Thyroid gland (tissue), 4 donors: ENCODE measurements around the gene SUPT3H. TPM values are rescaled to one million over a fixed set of nuclear protein-coding genes. Genes with fewer than 3 reads are reported as not detected.

Experiments
- DNase-seq, 2 donors: peaks; one replicate each; pipeline ENCODE4 v3.0.0-alpha.2; 2019
- H3K27ac ChIP-seq, 3 donors: fragments of 200-600 bp; sonication (generic); 1 replicate in 2 of 3; 2 replicates in 1 of 3; pipeline ENCODE4 v1.5.1; 2016 to 2019; ENCODE audit warnings: mild to moderate bottlenecking in 1 of 3, moderate library complexity in 1 of 3
- H3K27me3 ChIP-seq: fragments of 200-600 bp; sonication (generic); one replicate; pipeline ENCODE4 v1.5.1; 2019
- H3K36me3 ChIP-seq, 2 donors: fragments of 200-600 bp; sonication (generic); one replicate each; pipeline ENCODE4 v1.5.1; 2016 to 2019
- H3K4me1 ChIP-seq, 2 donors: fragments of 200-600 bp; sonication (generic); one replicate each; pipeline ENCODE4 v1.5.1; 2017 to 2019
- H3K4me3 ChIP-seq, 3 donors: fragments of 200-600 bp; sonication (generic); replicated peaks in 1 of 3; 1 replicate in 2 of 3; 2 replicates in 1 of 3; pipeline ENCODE4 v1.5.1; 2016; ENCODE audit warnings: mild to moderate bottlenecking in 1 of 3
- H3K9me3 ChIP-seq: fragments of 200-600 bp; sonication (generic); one replicate; pipeline ENCODE4 v1.5.1; 2017
- CTCF ChIP-seq, 6 experiments: fragments of 200-600 bp in 3 of 6; fragments of 450-650 bp in 3 of 6; sonication (generic) in 3 of 6; IDR thresholded peaks; one replicate each; pipeline ENCODE4 v1.5.1; 2016 to 2019; ENCODE audit warnings: antibody characterized with exemption in 6 of 6, mild to moderate bottlenecking in 2 of 6, inconsistent platforms in 1 of 6, moderate library complexity in 1 of 6
- POLR2A ChIP-seq, 2 donors: fragments of 450-650 bp; IDR thresholded peaks; one replicate each; pipeline ENCODE4 v1.6.1; 2017; ENCODE audit warnings: antibody characterized with exemption in 2 of 2, mild to moderate bottlenecking in 2 of 2, moderate library complexity in 1 of 2
- WGBS, 2 donors: methylation state at CpG; one replicate each; pipeline ENCODE4 v1.1.5; 2017; 5-methylcytosine and 5-hydroxymethylcytosine counted together
- intact Hi-C: fragments of 100-400 bp; cut with DNase I; formaldehyde crosslinking; loops from one replicate; pipeline ENCODE4 v1.15.1; 2023
- total RNA-seq, 4 donors: library from RNA; depleted of rRNA; stranded (reverse); fragments of >200 nt; gene quantifications; one replicate each; pipeline ENCODE4 v1.2.3, GENCODE V29; 2016

The SUPT3H gene
- total RNA-seq, 4 donors from 2014 or later: 9.8 to 21.6 (median 11.1) TPM

- no peaks in the 10 kb centered on the region for H3K9me3 ChIP-seq
- H3K27me3 ChIP-seq: no peaks in the 10 kb centered on the region
- TF ChIP-seq CTCF (IDR thresholded peaks at IDR 0.05) (no peak), POLR2A (IDR thresholded peaks at IDR 0.05) (no peak)
- H3K36me3 ChIP-seq: no peaks in the 10 kb centered on the region
- H3K27ac ChIP-seq: no peak overlapping the region
- intact Hi-C loops: no loop called here
- 67 to 86% methylated on average over 1 of the region's 1 CpG for WGBS, 2 donors
- no peak overlapping the region for H3K4me3 ChIP-seq
- no peaks in the 10 kb centered on the region for H3K4me1 ChIP-seq
- DNase-seq: no peak
These were observed 323.1 kb downstream of the SUPT3H start for GRCh38 chr6:45054610-45055009.

GRCh38 chr6:45052325-45052724 is 325.4 kb downstream of the SUPT3H start:
- Histone ChIP-seq H3K36me3 (no peaks in the 10 kb centered on the region), H3K9me3 (no peaks in the 10 kb centered on the region), H3K4me1 (no peaks in the 10 kb centered on the region), H3K27me3 (no peaks in the 10 kb centered on the region), H3K4me3 (no peak overlapping the region), H3K27ac (no peak overlapping the region)
- TF ChIP-seq POLR2A (IDR thresholded peaks at IDR 0.05): no peak
- TF ChIP-seq CTCF (IDR thresholded peaks at IDR 0.05): no peak
- intact Hi-C loops: no loop called here
- 92 to 98% methylated on average over 2 of the region's 2 CpGs for WGBS, 2 donors
- no peak for DNase-seq

GRCh38 chr6:45049188-45049843 is 328.4 kb downstream of the SUPT3H start:
- H3K4me1 ChIP-seq: no peaks in the 10 kb centered on the region
- no peaks in the 10 kb centered on the region for H3K27me3 ChIP-seq
- no peak for TF ChIP-seq CTCF (IDR thresholded peaks at IDR 0.05)
- no peak for TF ChIP-seq POLR2A (IDR thresholded peaks at IDR 0.05)
- H3K4me3 ChIP-seq: no peak overlapping the region
- intact Hi-C loops: no loop called here
- H3K36me3 ChIP-seq: no peaks in the 10 kb centered on the region
- no peak overlapping the region for H3K27ac ChIP-seq
- 88 to 92% methylated on average over 5 of the region's 5 CpGs for WGBS, 2 donors
- no peak for DNase-seq
- H3K9me3 ChIP-seq: no peaks in the 10 kb centered on the region

- TF ChIP-seq POLR2A (IDR thresholded peaks at IDR 0.05) (no peak), CTCF (IDR thresholded peaks at IDR 0.05) (no peak)
- no peak overlapping the region for H3K27ac ChIP-seq
- H3K4me3 ChIP-seq: no peak overlapping the region
- H3K4me1 ChIP-seq: no peaks in the 10 kb centered on the region
- H3K9me3 ChIP-seq: no peaks in the 10 kb centered on the region
- H3K36me3 ChIP-seq: no peaks in the 10 kb centered on the region
- intact Hi-C loops: no loop called here
- no peaks in the 10 kb centered on the region for H3K27me3 ChIP-seq
- no peak for DNase-seq
- 86 to 95% methylated on average over 1 of the region's 1 CpG for WGBS, 2 donors
These were observed 330.2 kb downstream of the SUPT3H start for GRCh38 chr6:45047573-45047972.

GRCh38 chr6:45045253-45045601 is 332.5 kb downstream of the SUPT3H start:
- DNase-seq: no peak
- Histone ChIP-seq H3K36me3 (no peaks in the 10 kb centered on the region), H3K27me3 (no peaks in the 10 kb centered on the region), H3K9me3 (no peaks in the 10 kb centered on the region), H3K4me3 (no peak overlapping the region), H3K27ac (no peak overlapping the region), H3K4me1 (no peaks in the 10 kb centered on the region)
- WGBS, 2 donors: 70 to 91% methylated on average over 1 of the region's 1 CpG
- intact Hi-C loops: no loop called here
- TF ChIP-seq CTCF (IDR thresholded peaks at IDR 0.05): no peak
- no peak for TF ChIP-seq POLR2A (IDR thresholded peaks at IDR 0.05)
